Measurements from ENCODE around the gene PTTG2.

PTTG2 gene

GRCh38 chr4:37982736-37983135 lies 22.5 kb downstream of the PTTG2 start:
- no peak overlapping the region for H3K4me3 ChIP-seq (replicated peaks in 1 of 2; ENCODE audit: low read depth in 2 of 2, low read length in 2 of 2)
- no peak for DNase-seq (ENCODE audit: low read depth in 2 of 2)
- no peak for TF ChIP-seq CTCF (IDR thresholded peaks at IDR 0.05; ENCODE audit: low read depth, low read length)

GRCh38 chr4:37983951-37984350 lies 23.8 kb downstream of the PTTG2 start:
- no peak for TF ChIP-seq CTCF (IDR thresholded peaks at IDR 0.05; ENCODE audit: low read depth, low read length)
- H3K4me3 ChIP-seq (replicated peaks in 1 of 2; ENCODE audit: low read depth in 2 of 2, low read length in 2 of 2): no peak overlapping the region
- DNase-seq (ENCODE audit: low read depth in 2 of 2): no peak

- no peak overlapping the region for H3K4me3 ChIP-seq (replicated peaks in 1 of 2; ENCODE audit: low read depth in 2 of 2, low read length in 2 of 2)
- DNase-seq (ENCODE audit: low read depth in 2 of 2): no peak
- TF ChIP-seq CTCF (IDR thresholded peaks at IDR 0.05; ENCODE audit: low read depth, low read length): no peak
Observed at GRCh38 chr4:37985730-37986275, 25.6 kb downstream of the PTTG2 start.

GRCh38 chr4:37988670-37989069 lies 28.5 kb downstream of the PTTG2 start:
- no peak for TF ChIP-seq CTCF (IDR thresholded peaks at IDR 0.05; ENCODE audit: low read depth, low read length)
- no peak overlapping the region for H3K4me3 ChIP-seq (replicated peaks in 1 of 2; ENCODE audit: low read depth in 2 of 2, low read length in 2 of 2)
- no peak for DNase-seq (ENCODE audit: low read depth in 2 of 2)

- no peak for DNase-seq (ENCODE audit: low read depth in 2 of 2)
- TF ChIP-seq CTCF (IDR thresholded peaks at IDR 0.05; ENCODE audit: low read depth, low read length): no peak
- H3K4me3 ChIP-seq (replicated peaks in 1 of 2; ENCODE audit: low read depth in 2 of 2, low read length in 2 of 2): no peak overlapping the region
Observed at GRCh38 chr4:37989398-37990260, 29.4 kb downstream of the PTTG2 start.

GRCh38 chr4:37990731-37991245 lies 30.6 kb downstream of the PTTG2 start:
- TF ChIP-seq CTCF (IDR thresholded peaks at IDR 0.05; ENCODE audit: low read depth, low read length): no peak
- no peak overlapping the region for H3K4me3 ChIP-seq (replicated peaks in 1 of 2; ENCODE audit: low read depth in 2 of 2, low read length in 2 of 2)
- DNase-seq (ENCODE audit: low read depth in 2 of 2): no peak
